ENCODE data around the gene ANKRD13A. TPM values are rescaled to one million over a fixed set of nuclear protein-coding genes. Genes with fewer than 3 reads are reported as not detected.
"Not testable (repeated sequence)": the region's sequence is repeated elsewhere in the genome, so short reads cannot be mapped to it uniquely, and the experiment has no call there.

Gene ANKRD13A
- total and polyA plus RNA-seq, 8 donors = 13.0 to 150 (median 34.4) TPM

DNA sequence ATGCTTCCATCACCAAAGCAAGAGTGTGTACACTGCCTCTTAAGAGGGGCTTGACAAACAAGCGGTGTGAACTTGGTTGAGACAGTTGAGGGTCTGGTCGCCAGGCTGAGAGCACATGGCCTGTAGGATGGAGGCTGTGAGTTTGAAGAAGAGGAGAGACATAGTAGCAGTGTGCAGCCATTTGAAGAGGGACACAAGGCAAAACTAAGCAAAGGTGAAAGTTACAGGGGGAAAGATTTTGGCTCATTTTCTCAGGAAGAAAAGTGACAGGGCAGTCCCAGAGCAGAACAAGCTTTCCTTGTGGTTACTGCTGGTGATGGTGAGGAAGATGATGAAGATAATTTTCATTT lies 60.4 kb downstream of the ANKRD13A start:
- no peak for DNase-seq
- H3K9me3 ChIP-seq = no peaks in the 10 kb centered on the region
- intact Hi-C loops (cut with DNase I; ENCODE audit: low total_unique reads) = no loop called here
- H3K27me3 ChIP-seq = no peaks in the 10 kb centered on the region
- 66 to 91% (median 80%) methylated on average over 2 of the region's 2 CpGs for WGBS, 5 donors
- no peak overlapping the region for H3K27ac ChIP-seq
- no peak for TF ChIP-seq POLR2A (IDR thresholded peaks at IDR 0.05)
- TF ChIP-seq, protein P1, sequence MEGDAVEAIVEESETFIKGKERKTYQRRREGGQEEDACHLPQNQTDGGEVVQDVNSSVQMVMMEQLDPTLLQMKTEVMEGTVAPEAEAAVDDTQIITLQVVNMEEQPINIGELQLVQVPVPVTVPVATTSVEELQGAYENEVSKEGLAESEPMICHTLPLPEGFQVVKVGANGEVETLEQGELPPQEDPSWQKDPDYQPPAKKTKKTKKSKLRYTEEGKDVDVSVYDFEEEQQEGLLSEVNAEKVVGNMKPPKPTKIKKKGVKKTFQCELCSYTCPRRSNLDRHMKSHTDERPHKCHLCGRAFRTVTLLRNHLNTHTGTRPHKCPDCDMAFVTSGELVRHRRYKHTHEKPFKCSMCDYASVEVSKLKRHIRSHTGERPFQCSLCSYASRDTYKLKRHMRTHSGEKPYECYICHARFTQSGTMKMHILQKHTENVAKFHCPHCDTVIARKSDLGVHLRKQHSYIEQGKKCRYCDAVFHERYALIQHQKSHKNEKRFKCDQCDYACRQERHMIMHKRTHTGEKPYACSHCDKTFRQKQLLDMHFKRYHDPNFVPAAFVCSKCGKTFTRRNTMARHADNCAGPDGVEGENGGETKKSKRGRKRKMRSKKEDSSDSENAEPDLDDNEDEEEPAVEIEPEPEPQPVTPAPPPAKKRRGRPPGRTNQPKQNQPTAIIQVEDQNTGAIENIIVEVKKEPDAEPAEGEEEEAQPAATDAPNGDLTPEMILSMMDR (IDR thresholded peaks at IDR 0.05) = no peak
- no peaks in the 10 kb centered on the region for H3K36me3 ChIP-seq
- peaks cover 0 to 5% (median 0%) of the 10 kb centered on the region in 4 donors for H3K4me1 ChIP-seq
- H3K4me3 ChIP-seq = no peak overlapping the region

- H3K4me3 ChIP-seq = no peak overlapping the region
- no peaks in the 10 kb centered on the region for H3K27me3 ChIP-seq
- TF ChIP-seq EP300 (IDR thresholded peaks at IDR 0.05) (no peak), POLR2AphosphoS5 (IDR thresholded peaks at IDR 0.05) (no peak), POLR2A (IDR thresholded peaks at IDR 0.05) (no peak)
- TF ChIP-seq, protein P1 (IDR thresholded peaks at IDR 0.05) = no peak
- peaks cover 0 to 5% (median 0%) of the 10 kb centered on the region in 4 donors for H3K4me1 ChIP-seq
- no peak overlapping the region for H3K27ac ChIP-seq
- no peak for DNase-seq
- H3K9me3 ChIP-seq = no peaks in the 10 kb centered on the region
- 90 to 98% (median 92%) methylated on average over 2 of the region's 2 CpGs for WGBS, 5 donors
- H3K36me3 ChIP-seq = no peaks in the 10 kb centered on the region
- intact Hi-C loops (cut with DNase I; ENCODE audit: low total_unique reads) = no loop called here
Measured at GRCh38 chr12:110062241-110062640, 63.0 kb downstream of the ANKRD13A start.

DNA sequence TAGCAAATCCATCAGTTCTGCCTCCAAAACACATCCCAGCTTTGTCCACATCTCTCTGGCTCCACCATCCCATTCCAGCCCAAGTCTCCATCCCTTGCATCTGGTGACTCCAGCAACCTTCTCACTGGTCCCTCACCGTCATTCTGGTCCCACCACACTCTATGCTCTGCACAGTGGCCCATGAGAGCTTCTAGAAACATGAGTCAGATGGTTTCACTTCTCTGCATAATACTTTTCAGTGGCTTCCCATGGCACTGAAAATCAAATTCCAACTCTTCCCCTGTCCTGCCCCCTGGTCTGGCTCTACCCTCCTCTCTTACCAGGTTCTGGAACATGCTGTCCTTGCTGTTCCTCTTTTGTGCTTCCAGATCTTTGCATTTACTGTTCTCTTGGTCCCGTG lies 66.3 kb downstream of the ANKRD13A start:
- no peak overlapping the region for H3K27ac ChIP-seq
- TF ChIP-seq POLR2A (IDR thresholded peaks at IDR 0.05) (no peak), EP300 (IDR thresholded peaks at IDR 0.05) (no peak), POLR2AphosphoS5 (IDR thresholded peaks at IDR 0.05) (no peak)
- TF ChIP-seq, protein P1 (IDR thresholded peaks at IDR 0.05) = no peak
- WGBS, 5 donors = 81 to 95% (median 92%) methylated on average over 2 of the region's 2 CpGs
- no peaks in the 10 kb centered on the region for H3K36me3 ChIP-seq
- no peaks in the 10 kb centered on the region for H3K27me3 ChIP-seq
- intact Hi-C loops (cut with DNase I; ENCODE audit: low total_unique reads) = no loop called here
- H3K4me1 ChIP-seq = no peaks in the 10 kb centered on the region
- no peak for DNase-seq
- no peak overlapping the region for H3K4me3 ChIP-seq
- no peaks in the 10 kb centered on the region for H3K9me3 ChIP-seq

GRCh38 chr12:110067531-110067930 lies 68.3 kb downstream of the ANKRD13A start:
- Histone ChIP-seq H3K27me3 (no peaks in the 10 kb centered on the region), H3K4me3 (no peak overlapping the region), H3K9me3 (no peaks in the 10 kb centered on the region), H3K27ac (no peak overlapping the region), H3K36me3 (no peaks in the 10 kb centered on the region), H3K4me1 (no peaks in the 10 kb centered on the region)
- intact Hi-C loops (cut with DNase I; ENCODE audit: low total_unique reads) = no loop called here
- TF ChIP-seq, protein P1 (IDR thresholded peaks at IDR 0.05) = no peak
- no peak for TF ChIP-seq EP300 (IDR thresholded peaks at IDR 0.05)
- no peak for TF ChIP-seq POLR2AphosphoS5 (IDR thresholded peaks at IDR 0.05)
- TF ChIP-seq POLR2A (IDR thresholded peaks at IDR 0.05) = no peak
- DNase-seq = no peak
- 86 to 94% (median 94%) methylated on average over 7 of the region's 7 CpGs for WGBS, 5 donors

DNA sequence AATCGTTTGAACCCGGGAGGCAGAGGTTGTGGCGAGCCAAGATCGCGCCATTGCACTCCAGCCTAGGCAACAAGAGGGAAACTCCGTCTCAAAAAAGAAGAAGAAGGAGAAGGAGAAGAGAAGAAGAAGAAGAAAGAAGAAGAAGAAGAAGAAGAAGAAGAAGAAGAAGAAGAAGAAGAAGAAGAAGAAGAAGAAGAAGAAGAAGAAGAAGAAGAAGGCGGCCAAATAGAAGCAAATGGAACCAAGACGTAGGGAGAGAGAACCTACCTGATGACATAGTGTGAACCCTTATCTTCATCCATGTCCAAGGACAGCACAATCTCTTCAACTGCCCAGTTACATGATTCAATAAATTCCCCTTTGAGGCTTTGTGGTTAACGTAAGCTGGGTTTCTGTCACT lies 68.9 kb downstream of the ANKRD13A start:
- H3K9me3 ChIP-seq; DNase-seq; H3K4me3 ChIP-seq; intact Hi-C loops (cut with DNase I; ENCODE audit: low total_unique reads); H3K27me3 ChIP-seq; H3K27ac ChIP-seq; H3K36me3 ChIP-seq; H3K4me1 ChIP-seq: not testable (repeated sequence)
- whole genome bisulfite sequencing, 5 donors = 86 to 94% (median 88%) methylated on average over 9 of the region's 9 CpGs

All from stomach (tissue), 9 donors.